Heart left ventricle (tissue), 16 donors: ENCODE data around the gene TTC23. TPM values are rescaled to one million over a fixed set of nuclear protein-coding genes. Genes with fewer than 3 reads are reported as not detected.

Experiments used
- ATAC-seq, 4 donors: fragments of 200-7000 bp; cut with Tn5 transposase; one replicate each; pipeline ENCODE4 v1.9.1; 2020 to 2022; ENCODE audit warnings: moderate library complexity in 4 of 4, mild to moderate bottlenecking in 3 of 4, moderate number of reproducible peaks in 1 of 4
- DNase-seq, 5 donors: peaks; one replicate each; pipeline ENCODE4 v3.0.0-alpha.2; 2020
- H3K27ac ChIP-seq, 12 donors: fragments of 200-600 bp; sonication (generic) in 4 of 12; one replicate each; pipeline versions ENCODE4 v1.5.0 to v1.8.0; 2016 to 2022; ENCODE audit warnings: mild to moderate bottlenecking in 2 of 12
- H3K27me3 ChIP-seq, 9 donors: fragments of 200-600 bp; sonication (generic) in 2 of 9; one replicate each; pipeline versions ENCODE4 v1.5.1 to v1.8.0; 2016 to 2022; ENCODE audit warnings: mild to moderate bottlenecking in 3 of 9
- H3K36me3 ChIP-seq, 9 donors: fragments of 200-600 bp; sonication (generic) in 2 of 9; one replicate each; pipeline versions ENCODE4 v1.5.0 to v1.8.0; 2018 to 2022; ENCODE audit warnings: mild to moderate bottlenecking in 2 of 9
- H3K4me1 ChIP-seq, 12 donors: fragments of 200-600 bp; sonication (generic) in 4 of 12; one replicate each; pipeline versions ENCODE4 v1.5.0 to v1.8.0; 2016 to 2022; ENCODE audit warnings: mild to moderate bottlenecking in 3 of 12
- H3K4me3 ChIP-seq, 12 donors: fragments of 200-600 bp; sonication (generic) in 4 of 12; one replicate each; pipeline versions ENCODE4 v1.5.0 to v1.8.0; 2017 to 2022; ENCODE audit warnings: mild to moderate bottlenecking in 9 of 12, moderate library complexity in 4 of 12
- H3K9me3 ChIP-seq, 12 donors: fragments of 200-600 bp; sonication (generic) in 4 of 12; one replicate each; pipeline versions ENCODE4 v1.5.0 to v1.8.0; 2016 to 2022; ENCODE audit warnings: mild to moderate bottlenecking in 1 of 12
- CTCF ChIP-seq, 12 donors: fragments of 200-600 bp; sonication (generic) in 4 of 12; IDR thresholded peaks; one replicate each; pipeline versions ENCODE4 v1.5.0 to v1.8.0; 2018 to 2022; ENCODE audit warnings: antibody characterized with exemption in 12 of 12, mild to moderate bottlenecking in 5 of 12
- POLR2A ChIP-seq, 2 donors: fragments of 450-650 bp; IDR thresholded peaks; one replicate each; pipeline ENCODE4 v1.6.1; 2017; ENCODE audit warnings: antibody characterized with exemption in 2 of 2, mild to moderate bottlenecking in 2 of 2, moderate library complexity in 2 of 2
- WGBS, 4 donors: extraction: QIAGEN DNeasy Blood & Tissue Kit in 2 of 4; methylation state at CpG; one replicate each; pipeline versions ENCODE4 v1.1.5 to v1.1.7; 2013 to 2018; 5-methylcytosine and 5-hydroxymethylcytosine counted together
- intact Hi-C, 10 donors: fragments of 100-400 bp; cut with DNase I; formaldehyde crosslinking; loops; one replicate each; pipeline versions ENCODE4 v1.11.1 to v1.14.2; 2022
- polyA plus RNA-seq, 2 donors: library from polyadenylated mRNA; stranded (reverse); fragments of 200-250 nt; gene quantifications; one replicate each; pipeline ENCODE4 v1.2.3, GENCODE V29; 2013
- total RNA-seq, 9 donors: library from RNA; depleted of rRNA in 2 of 9; stranded (reverse); fragments of >200 nt in 2 of 9; fragmentation: NEBNext Ultra II Directional in 3 of 9; extraction: Animal tissue kit (Norgen Biotek cat#: 25700) in 3 of 9; gene quantifications; one replicate each; pipeline versions ENCODE4 v1.1.0 to v1.2.4, GENCODE V29; 2016 to 2023
- donor health status: ischemic (EF 13 %, LVEDD 7.1; RV severe dilation, severe dysfunction).
- donor health status: healthy with polysubstance abuse.
- donor health status: DM: no; HTN: yes; CAD: no.
- donor health status: DM: no; HTN: no; CAD: no.
- donor health status: ischemic (EF 25% LVEDD 6.9; RV normal size, moderate dysfunction).
- donor health status: ischemic (EF 25% LVEDD 5.7; RV mildly dilated, moderate dysfunction).
- donor health status: healthy.
- donor health status: DM: yes; HTN: yes; CAD: no.
- donor health status: ischemic (EF 35%, LVEDD 5.7; RV mildly dilated, moderate dysfunction).
- donor health status: nonischemic (EF 11% LVEDD 7.7; RV severe dilation, severe dysfunction).
- donor health status: DM: yes; HTN: yes; CAD: no.
- donor health status: PGD.
- donor health status: ischemic (EF 29% LVEDD 5.4; RV normal size, mild dysfunction).
- donor health status: nonischemic (EF 23%, LVEDD 6.1; RV moderate dilation, normal function).

TTC23 gene
- total and polyA plus RNA-seq, 11 donors: 5.7 to 19.5 (median 10.4) TPM

- H3K27me3 ChIP-seq: no peaks in the 10 kb centered on the region
- H3K27ac ChIP-seq: no peak overlapping the region
- H3K36me3 ChIP-seq: peaks cover 0 to 76% (median 51%) of the 10 kb centered on the region in 9 donors
- DNase-seq (no peak), ATAC-seq (no peak)
- H3K4me1 ChIP-seq: peaks cover 0 to 6% (median 0%) of the 10 kb centered on the region in 12 donors
- intact Hi-C loops: no loop called here
- H3K9me3 ChIP-seq: no peaks in the 10 kb centered on the region
- 57 to 87% (median 76%) methylated on average over 3 of the region's 3 CpGs for WGBS, 4 donors
- TF ChIP-seq POLR2A (IDR thresholded peaks at IDR 0.05): no peak
- no peak for TF ChIP-seq CTCF (IDR thresholded peaks at IDR 0.05)
- H3K4me3 ChIP-seq: no peak overlapping the region
These were observed 22.6 kb downstream of the TTC23 start for GRCh38 chr15:99226802-99227201.

GRCh38 chr15:99224372-99225214 lies 24.8 kb downstream of the TTC23 start:
- Histone ChIP-seq H3K4me3 (no peak overlapping the region), H3K9me3 (no peaks in the 10 kb centered on the region), H3K4me1 (peaks cover 0 to 6% (median 0%) of the 10 kb centered on the region in 12 donors), H3K27me3 (no peaks in the 10 kb centered on the region), H3K27ac (no peak overlapping the region), H3K36me3 (peaks cover 0 to 92% (median 69%) of the 10 kb centered on the region in 9 donors)
- no peak for ATAC-seq
- DNase-seq: no peak
- TF ChIP-seq POLR2A (IDR thresholded peaks at IDR 0.05): no peak
- no peak for TF ChIP-seq CTCF (IDR thresholded peaks at IDR 0.05)
- intact Hi-C loops: no loop called here
- WGBS, 4 donors: 91 to 96% (median 94%) methylated on average over 6 of the region's 6 CpGs

DNA sequence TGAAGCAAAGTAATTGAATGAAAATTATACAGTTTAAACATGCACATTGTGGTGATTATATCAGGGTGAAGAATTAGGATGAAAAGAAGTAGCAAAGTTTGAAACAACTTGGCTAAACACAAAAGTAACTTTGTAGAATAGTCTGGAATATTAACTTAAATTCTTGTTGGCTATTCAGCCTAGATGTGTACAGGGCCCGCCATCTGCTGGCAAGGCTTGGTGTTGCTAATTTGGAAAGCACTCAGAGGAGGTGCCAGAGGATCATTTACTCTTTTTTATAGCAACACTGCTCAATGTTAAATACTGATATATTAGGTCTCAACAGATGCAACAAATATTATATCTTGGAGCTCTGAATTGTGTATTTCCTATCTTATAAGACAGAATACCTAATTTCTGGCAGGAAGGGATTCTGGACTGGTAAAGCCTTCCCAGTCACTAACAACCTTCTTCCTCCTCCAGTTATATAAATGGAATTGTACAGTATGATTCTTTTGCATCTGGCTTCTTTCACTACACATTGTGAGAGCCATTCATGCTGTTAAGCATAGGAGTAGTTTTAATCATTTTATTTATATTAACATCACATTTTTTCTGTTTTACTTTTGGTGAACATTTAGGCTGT lies 36.1 kb downstream of the TTC23 start:
- H3K27me3 ChIP-seq: no peaks in the 10 kb centered on the region
- intact Hi-C loops: loop anchor here (1.0 to 5.0 kb wide), 10 partner anchors 36 to 113 kb away; partner anchors contain the start of gene SYNM (in 5 of the 10)
- no peaks in the 10 kb centered on the region for H3K9me3 ChIP-seq
- TF ChIP-seq CTCF (IDR thresholded peaks at IDR 0.05) (peak; percentile 80 to 97 (median 92)), POLR2A (IDR thresholded peaks at IDR 0.05) (no peak)
- ATAC-seq: peak; percentile 60 to 84 (median 82)
- peak; percentile 75 to 86 (median 77) for DNase-seq
- H3K4me3 ChIP-seq: no peak overlapping the region
- peak overlapping the region in 7 of 12 donors; percentile 40 to 85 (median 67) for H3K27ac ChIP-seq
- WGBS, 4 donors: 0 to 5% (median 3%) methylated on average over 1 of the region's 1 CpG
- H3K4me1 ChIP-seq: peaks cover 0 to 16% (median 0%) of the 10 kb centered on the region in 12 donors
- peaks cover 0 to 50% (median 18%) of the 10 kb centered on the region in 9 donors for H3K36me3 ChIP-seq

- H3K4me3 ChIP-seq: no peak overlapping the region
- H3K9me3 ChIP-seq: no peaks in the 10 kb centered on the region
- no peaks in the 10 kb centered on the region for H3K27me3 ChIP-seq
- 64 to 73% (median 67%) methylated on average over 7 of the region's 7 CpGs for WGBS, 4 donors
- DNase-seq: peak; percentile 37 to 76 (median 46)
- peak; percentile 81 to 94 (median 90) for ATAC-seq
- H3K27ac ChIP-seq: peak overlapping the region in 9 of 12 donors; percentile 39 to 85 (median 64)
- TF ChIP-seq POLR2A (IDR thresholded peaks at IDR 0.05) (no peak), CTCF (IDR thresholded peaks at IDR 0.05) (no peak)
- intact Hi-C loops: loop anchor here in 9 of 10 donors (1.0 to 5.0 kb wide), 8 partner anchors 35 to 112 kb away; partner anchors contain the start of gene SYNM (in 1 of the 9)
- H3K4me1 ChIP-seq: peaks cover 0 to 16% (median 0%) of the 10 kb centered on the region in 12 donors
- peaks cover 0 to 50% (median 12%) of the 10 kb centered on the region in 9 donors for H3K36me3 ChIP-seq
These were observed 37.0 kb downstream of the TTC23 start for GRCh38 chr15:99212406-99212805.
